Measurements from ENCODE around the gene CDR2L.

DNA sequence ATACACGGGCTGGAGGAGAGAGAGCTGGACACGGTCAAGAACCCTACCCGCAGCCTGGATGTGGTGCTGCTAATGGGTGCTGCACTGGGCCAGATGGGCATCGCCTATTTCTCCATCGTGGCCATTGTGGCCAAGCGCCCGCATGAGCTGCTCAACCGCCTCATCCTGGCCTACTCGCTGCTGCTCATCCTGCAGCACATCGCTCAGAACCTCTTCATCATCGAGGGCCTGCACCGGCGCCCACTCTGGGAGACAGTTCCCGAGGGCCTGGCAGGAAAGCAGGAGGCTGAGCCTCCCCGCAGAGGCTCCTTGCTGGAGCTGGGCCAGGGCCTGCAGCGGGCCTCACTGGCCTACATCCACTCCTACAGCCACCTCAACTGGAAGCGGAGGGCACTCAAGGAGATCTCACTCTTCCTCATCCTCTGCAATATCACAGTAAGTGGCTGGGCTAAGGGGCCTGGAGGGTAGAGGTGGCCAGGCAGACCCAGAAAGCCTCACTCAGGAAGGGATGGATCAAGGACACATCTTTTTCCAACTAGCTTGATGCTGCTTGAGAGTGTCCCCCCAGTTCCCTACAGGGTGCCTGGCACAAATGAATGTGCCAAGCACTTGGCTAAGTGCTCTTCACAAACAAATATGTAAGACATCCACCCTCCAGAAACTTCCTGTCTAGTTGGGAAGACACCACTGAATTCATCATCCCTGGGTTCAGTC, 40.2 kb upstream of the CDR2L start:
- TF ChIP-seq EZH2 (IDR thresholded peaks at IDR 0.05) (no peak), POLR2AphosphoS5 (IDR thresholded peaks at IDR 0.05; ENCODE audit: borderline replicate concordance, low read depth, low read length) (no peak), FOXP2 (optimal IDR thresholded peaks at IDR 0.05; ENCODE audit: control extremely low read depth, extremely low read length, insufficient read depth) (no peak)
